ENCODE measurements around the gene C2CD4A. TPM values are rescaled to one million over a fixed set of nuclear protein-coding genes. Genes with fewer than 3 reads are reported as not detected.

C2CD4A gene, protein sequence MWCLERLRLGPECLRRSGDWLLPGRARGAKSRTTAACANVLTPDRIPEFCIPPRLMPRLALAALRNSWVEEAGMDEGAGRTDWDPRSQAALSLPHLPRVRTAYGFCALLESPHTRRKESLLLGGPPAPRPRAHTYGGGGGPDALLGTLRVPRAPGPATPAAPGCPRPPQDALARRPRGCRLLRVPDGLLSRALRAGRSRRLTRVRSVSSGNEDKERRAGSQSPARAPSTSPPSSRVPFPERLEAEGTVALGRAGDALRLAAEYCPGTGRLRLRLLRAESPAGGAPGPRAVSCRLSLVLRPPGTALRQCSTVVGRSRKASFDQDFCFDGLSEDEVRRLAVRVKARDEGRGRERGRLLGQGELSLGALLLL
- total RNA-seq = 0.25 TPM in 1 of 2 replicates, not detected in the other

DNA sequence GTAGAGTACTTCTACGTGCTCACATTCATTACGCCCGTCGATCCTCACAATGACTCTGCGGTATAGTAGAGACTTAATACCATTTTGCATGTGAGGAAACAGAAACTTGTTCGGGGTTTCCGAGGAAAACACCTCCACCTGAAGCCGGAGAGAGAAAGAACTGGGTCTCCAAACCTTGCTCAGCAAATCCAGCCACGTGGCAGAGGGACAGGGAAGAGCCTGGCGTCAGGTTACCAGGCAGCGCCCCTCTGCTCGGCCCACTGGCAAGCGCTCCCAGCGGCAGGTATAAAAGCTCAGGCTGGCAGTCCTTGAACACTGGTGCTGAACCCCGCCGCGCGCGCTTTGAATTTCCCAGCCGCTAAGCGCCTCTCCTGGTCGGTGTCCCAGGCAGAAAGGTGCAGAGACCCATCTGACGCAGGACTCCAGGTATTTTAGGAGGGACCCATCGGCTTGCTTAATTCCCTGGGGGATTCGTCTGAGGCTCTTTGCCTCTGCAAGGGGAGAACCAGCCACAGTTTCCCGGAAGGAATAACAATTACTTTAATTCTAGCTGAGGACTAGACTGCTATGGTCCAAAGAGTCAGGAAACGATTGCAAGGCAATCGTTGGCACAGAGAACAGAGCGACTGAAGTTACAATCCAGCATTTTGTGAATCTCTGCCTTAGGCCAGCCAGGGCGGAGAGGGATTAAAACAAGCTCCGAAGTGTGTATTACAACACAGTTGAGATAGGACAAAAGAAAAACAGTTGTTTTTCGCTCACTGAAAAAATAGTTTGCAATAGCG is at the start of gene C2CD4A:
TSS of gene C2CD4A (plus strand) at position 315 of the 785 bp plus-strand sequence. CDS start 637 bp downstream, outside the sequence.

DNA sequence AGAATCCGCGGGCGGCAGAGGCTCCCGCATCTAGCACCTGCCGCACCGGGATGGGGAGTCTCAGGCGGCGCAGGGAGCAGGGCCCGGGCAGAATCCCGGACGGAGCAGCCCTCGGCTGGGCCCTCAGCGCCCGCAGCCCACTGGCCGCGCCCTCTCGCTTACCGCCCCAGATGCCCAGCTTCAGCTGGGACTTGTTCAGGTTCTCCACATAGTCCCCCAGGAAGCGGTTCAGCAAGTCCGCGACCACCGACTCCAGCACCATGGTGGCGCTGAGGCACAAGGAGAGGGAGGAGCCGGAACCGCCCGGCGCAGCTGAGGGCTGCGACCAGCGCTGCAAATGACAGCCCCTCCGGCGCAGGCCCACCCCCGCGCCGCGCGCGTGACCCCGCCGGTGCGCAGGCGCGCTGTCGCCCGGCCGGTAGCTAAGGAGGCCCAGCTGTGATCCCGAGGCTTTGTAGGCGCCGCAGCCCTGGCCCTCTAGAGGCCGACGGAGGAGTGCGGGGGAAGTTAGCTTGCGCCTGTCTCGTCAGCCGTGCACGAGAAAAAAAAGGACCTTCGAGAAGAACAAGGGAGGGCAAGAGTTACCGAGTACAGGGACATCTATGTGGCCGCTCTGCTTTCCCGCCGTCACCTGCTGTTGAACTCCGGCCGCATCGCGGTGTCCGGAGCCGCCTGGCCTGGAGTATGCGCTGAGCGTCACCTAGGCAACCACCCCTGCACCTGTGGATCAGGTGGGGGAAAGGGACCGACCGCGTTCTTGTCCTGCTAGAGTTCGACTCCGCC is 6.5 kb upstream of the C2CD4A start, which contains the start of gene VPS13C:
TSS of gene VPS13C (minus strand) at position 335 of the 783 bp plus-strand sequence. CDS start at position 262, 73 bp downstream.

Other genes starting within 250 kb of the C2CD4A start
- 15.8 and 37.6 TPM in 2 replicates for gene VPS13C, start 6.5 kb upstream of the C2CD4A start, total RNA-seq
- not detected in 2 replicates for gene C2CD4B, start 98.3 kb downstream of the C2CD4A start, total RNA-seq

Measured in mesangial cell (primary cell).